ENCODE measurements around the gene ITK.

GRCh38 chr5:157290156-157290980 lies 109.7 kb downstream of the ITK start:
- no peak for TF ChIP-seq GATA2 (IDR thresholded peaks at IDR 0.05; ENCODE audit: insufficient read depth, insufficient read length, low read depth, low read length)
- TF ChIP-seq CTCF (IDR thresholded peaks at IDR 0.05; ENCODE audit: extremely low read depth in 1 of 2, insufficient read depth in 1 of 2, low read depth in 1 of 2, low read length in 2 of 2), result no peak
- TF ChIP-seq POLR2A (IDR thresholded peaks at IDR 0.05; ENCODE audit: low read depth, low read length), result no peak
- TF ChIP-seq MAX (IDR thresholded peaks at IDR 0.05; ENCODE audit: insufficient read depth, insufficient read length), result no peak
- no peak for TF ChIP-seq EZH2 (IDR thresholded peaks at IDR 0.05; ENCODE audit: borderline replicate concordance, low read depth, low read length, severe bottlenecking)
- no peak for TF ChIP-seq POLR2AphosphoS5 (IDR thresholded peaks at IDR 0.05; ENCODE audit: insufficient read depth, low read depth, low read length)
- no peak for TF ChIP-seq JUN (IDR thresholded peaks at IDR 0.05; ENCODE audit: borderline replicate concordance, insufficient read depth, insufficient read length, low read depth)
- TF ChIP-seq FOS (IDR thresholded peaks at IDR 0.05; ENCODE audit: borderline replicate concordance, insufficient read depth, low read length), result no peak

All from endothelial cell of umbilical vein (primary cell).